Activated CD8-positive, alpha-beta T cell treated with anti-CD3 and anti-CD28 coated beads, Interleukin-2, amount 10 ng/mL, durations not matched to agents 7 days and 5 days (primary cell): ENCODE measurements around the gene CTNNA2. TPM values are rescaled to one million over a fixed set of nuclear protein-coding genes. Genes with fewer than 3 reads are reported as not detected.

Source experiments
- ATAC-seq: fragments of 150-1000 bp; cut with Tn5 transposase; one replicate; pipeline ENCODE4 v1.10.0; 2021; ENCODE audit warnings: moderate library complexity
- CTCF ChIA-PET: fragments of 350-600 bp; sonication (Branson Sonifier 250); formaldehyde crosslinking; loops from one replicate; lab custom pipeline; 2021; ENCODE audit warnings: antibody characterized with exemption; lab: Charles Lee
- POLR2A ChIA-PET: fragments of 350-600 bp; sonication (Branson Sonifier 250); formaldehyde crosslinking; loops from one replicate; lab custom pipeline; 2021; ENCODE audit warnings: antibody characterized with exemption; lab: Charles Lee
- DNase-seq: peaks from one replicate; pipeline ENCODE4 v3.0.0-alpha.2; 2020
- H3K27ac Mint-ChIP-seq: one replicate; pipeline ENCODE4 v1.8.0; 2021; ENCODE audit warnings: mild to moderate bottlenecking, mixed read lengths
- H3K27me3 Mint-ChIP-seq: one replicate; pipeline ENCODE4 v1.8.0; 2021; ENCODE audit warnings: low read depth, mixed read lengths
- H3K36me3 Mint-ChIP-seq: one replicate; pipeline ENCODE4 v1.8.0; 2021; ENCODE audit warnings: low read depth, mixed read lengths
- H3K4me1 Mint-ChIP-seq: one replicate; pipeline ENCODE4 v1.8.0; 2021; ENCODE audit warnings: low read depth, mixed read lengths
- H3K4me3 Mint-ChIP-seq: one replicate; pipeline ENCODE4 v1.8.0; 2021; ENCODE audit warnings: mild to moderate bottlenecking, mixed read lengths
- H3K9me3 Mint-ChIP-seq: one replicate; pipeline ENCODE4 v1.8.0; 2022; ENCODE audit warnings: mixed read lengths; ENCODE audit not compliant: insufficient read depth
- total RNA-seq, 2 experiments: library from RNA; stranded (reverse); gene quantifications; one replicate each; pipeline ENCODE4 v1.2.3, GENCODE V29; 2021

Gene CTNNA2
- total RNA-seq, 2 experiments from 2014 or later: not detected

DNA sequence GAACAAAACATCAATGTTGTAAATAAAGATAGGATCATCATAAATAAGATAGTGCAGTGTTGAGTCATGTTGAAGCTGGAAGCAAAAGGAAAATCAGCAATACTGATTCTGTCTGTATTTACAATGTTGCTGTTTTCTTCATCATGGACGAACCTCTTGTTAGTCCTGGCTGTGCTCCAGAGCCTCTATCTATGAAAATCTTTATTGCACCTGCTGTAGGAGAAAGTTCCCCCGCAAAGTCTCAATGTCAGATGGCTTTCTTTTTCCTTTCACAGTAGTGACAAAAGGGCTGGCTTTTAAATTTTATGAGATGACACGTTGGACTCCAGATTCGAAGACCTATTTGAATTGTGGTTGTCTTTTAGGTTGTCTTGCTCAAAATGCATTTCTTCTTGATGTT lies 890.2 kb downstream of the CTNNA2 start:
- no peak for DNase-seq
- ATAC-seq: no peak
- H3K27me3 Mint-ChIP-seq: no peaks in the 10 kb centered on the region
- H3K36me3 Mint-ChIP-seq: no peaks in the 10 kb centered on the region
- no peak overlapping the region for H3K4me3 Mint-ChIP-seq
- no peaks in the 10 kb centered on the region for H3K9me3 Mint-ChIP-seq
- no peaks in the 10 kb centered on the region for H3K4me1 Mint-ChIP-seq
- CTCF ChIA-PET: no interaction called here
- POLR2A ChIA-PET: no interaction called here
- H3K27ac Mint-ChIP-seq: no peak overlapping the region

DNA sequence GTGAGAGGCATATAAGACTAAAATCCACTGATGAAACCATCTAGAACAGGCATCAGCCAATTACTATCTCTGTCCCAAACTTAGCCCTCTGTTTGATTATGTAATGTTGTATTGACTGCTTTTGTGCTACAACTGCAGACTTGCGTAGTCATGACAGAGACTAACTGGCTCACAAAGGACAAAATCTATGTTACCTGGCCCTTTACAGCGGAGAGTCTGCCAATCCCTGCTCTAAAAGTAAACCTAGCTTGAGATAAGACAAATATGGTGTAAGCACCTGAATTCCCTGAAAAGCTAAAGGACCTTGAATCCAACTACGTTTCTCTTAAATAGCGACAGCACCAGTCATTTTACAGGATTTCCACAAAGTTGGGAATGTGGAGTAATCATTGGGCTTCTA lies 894.5 kb downstream of the CTNNA2 start:
- ChIA-PET POLR2A (no interaction called here), CTCF (no interaction called here)
- H3K9me3 Mint-ChIP-seq: no peaks in the 10 kb centered on the region
- no peaks in the 10 kb centered on the region for H3K27me3 Mint-ChIP-seq
- ATAC-seq (no peak), DNase-seq (no peak)
- no peaks in the 10 kb centered on the region for H3K4me1 Mint-ChIP-seq
- H3K27ac Mint-ChIP-seq: no peak overlapping the region
- no peaks in the 10 kb centered on the region for H3K36me3 Mint-ChIP-seq
- no peak overlapping the region for H3K4me3 Mint-ChIP-seq

DNA sequence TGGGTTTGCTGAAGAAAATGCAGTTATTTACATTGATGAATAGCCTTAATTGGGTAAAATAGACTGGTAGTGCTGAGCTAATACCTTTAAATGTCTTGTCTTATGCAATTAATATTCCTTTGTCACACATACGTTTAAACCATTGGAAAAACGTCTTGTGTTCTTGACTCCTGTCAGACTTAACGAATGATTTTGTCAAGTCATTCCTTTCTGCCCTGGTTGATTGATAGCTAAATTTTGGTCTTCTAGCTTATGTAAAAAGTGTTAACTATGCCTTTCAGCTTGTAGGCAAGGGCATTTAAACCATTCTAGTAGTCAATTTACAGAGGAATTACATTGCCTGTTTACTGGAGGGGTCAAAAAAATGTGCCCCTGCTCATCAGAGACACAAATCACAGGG lies 897.5 kb downstream of the CTNNA2 start:
- H3K27ac Mint-ChIP-seq: no peak overlapping the region
- H3K27me3 Mint-ChIP-seq: no peaks in the 10 kb centered on the region
- POLR2A ChIA-PET: no interaction called here
- no peak for ATAC-seq
- no peak overlapping the region for H3K4me3 Mint-ChIP-seq
- peaks cover 11% of the 10 kb centered on the region for H3K9me3 Mint-ChIP-seq
- H3K36me3 Mint-ChIP-seq: no peaks in the 10 kb centered on the region
- CTCF ChIA-PET: interaction anchor here (0.6 kb wide), 1 partner anchor 1596 kb away, joined by 3 read pairs; no protein-coding TSS in a partner anchor
- H3K4me1 Mint-ChIP-seq: no peaks in the 10 kb centered on the region
- no peak for DNase-seq

DNA sequence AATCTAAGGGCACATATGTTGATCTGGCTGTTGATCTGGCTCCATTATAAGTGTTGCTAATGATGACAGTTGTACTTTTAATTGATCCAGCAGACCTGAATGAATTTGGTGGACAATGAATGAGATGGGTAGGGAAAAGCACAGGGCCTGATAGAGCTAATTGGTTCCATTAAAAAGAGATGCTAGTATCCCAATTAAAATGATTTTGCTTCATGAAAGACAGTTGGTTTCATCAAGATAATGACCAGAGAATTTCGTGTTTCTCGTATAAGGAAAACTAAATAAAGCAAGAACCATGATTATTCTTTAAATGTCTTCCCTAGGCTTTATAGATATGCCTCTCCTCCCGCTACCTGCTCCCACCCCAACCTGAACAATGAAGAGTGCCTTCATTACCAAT lies 900.3 kb downstream of the CTNNA2 start:
- ATAC-seq (no peak), DNase-seq (no peak)
- CTCF ChIA-PET: no interaction called here
- POLR2A ChIA-PET: no interaction called here
- H3K36me3 Mint-ChIP-seq: no peaks in the 10 kb centered on the region
- H3K9me3 Mint-ChIP-seq: peaks cover 13% of the 10 kb centered on the region
- H3K27ac Mint-ChIP-seq: no peak overlapping the region
- H3K4me3 Mint-ChIP-seq: no peak overlapping the region
- no peaks in the 10 kb centered on the region for H3K4me1 Mint-ChIP-seq
- no peaks in the 10 kb centered on the region for H3K27me3 Mint-ChIP-seq

DNA sequence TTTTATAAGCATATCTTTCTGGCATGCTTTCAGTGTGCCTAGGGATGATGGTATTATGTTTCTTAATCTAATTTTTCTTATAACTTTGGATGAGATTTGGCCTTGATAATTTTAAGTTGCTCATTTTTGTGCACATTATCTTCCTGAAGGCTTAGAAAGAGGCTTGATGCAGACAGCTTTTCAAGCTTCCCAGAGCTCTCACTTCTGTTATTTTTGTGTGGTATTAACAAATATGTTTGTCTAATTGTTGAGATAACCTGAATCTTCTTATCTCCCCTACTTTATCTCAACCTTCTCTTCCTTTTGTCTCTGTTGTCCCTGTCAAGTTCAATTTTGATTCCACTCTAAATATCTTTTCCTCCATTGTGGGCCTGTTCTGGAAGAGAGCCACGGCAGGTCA lies 904.9 kb downstream of the CTNNA2 start:
- ChIA-PET POLR2A (no interaction called here), CTCF (no interaction called here)
- H3K27me3 Mint-ChIP-seq: no peaks in the 10 kb centered on the region
- no peak overlapping the region for H3K4me3 Mint-ChIP-seq
- DNase-seq (no peak), ATAC-seq (no peak)
- peaks cover 13% of the 10 kb centered on the region for H3K9me3 Mint-ChIP-seq
- H3K4me1 Mint-ChIP-seq: no peaks in the 10 kb centered on the region
- no peaks in the 10 kb centered on the region for H3K36me3 Mint-ChIP-seq
- H3K27ac Mint-ChIP-seq: no peak overlapping the region

DNA sequence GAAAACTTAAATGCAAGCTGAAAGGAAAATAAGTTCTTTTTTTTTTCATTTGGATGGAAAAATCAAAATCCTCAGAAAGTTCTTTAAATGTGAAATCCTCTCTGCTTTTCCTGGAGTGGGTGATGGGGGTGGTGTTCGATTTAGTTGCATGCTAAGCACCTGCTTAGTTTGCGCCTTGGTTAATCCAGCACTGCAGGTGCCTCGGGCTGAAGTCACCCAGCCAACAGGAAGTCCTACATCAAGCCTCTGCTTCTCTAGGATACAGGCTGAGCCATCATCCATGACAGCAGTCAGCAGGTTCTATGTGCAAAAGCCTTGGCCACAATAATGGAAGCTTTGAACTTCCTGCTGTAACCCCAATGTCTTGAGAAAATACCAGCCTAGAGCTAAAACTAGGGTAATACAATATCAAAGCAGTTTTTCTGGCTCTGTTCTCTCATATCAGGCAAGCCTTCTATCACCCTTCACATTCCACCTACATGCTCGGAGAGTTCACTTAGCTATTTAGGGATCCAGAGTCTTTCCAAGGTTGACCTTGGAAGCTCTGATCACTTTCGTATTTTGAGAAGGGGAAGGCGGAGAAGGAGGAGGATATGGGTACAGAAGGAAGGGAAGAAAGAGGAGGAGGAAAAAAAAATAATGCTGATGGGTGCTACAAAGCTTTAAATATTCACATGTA lies 907.8 kb downstream of the CTNNA2 start:
- DNase-seq (no peak), ATAC-seq (no peak)
- H3K36me3 Mint-ChIP-seq: no peaks in the 10 kb centered on the region
- ChIA-PET POLR2A (no interaction called here), CTCF (no interaction called here)
- no peaks in the 10 kb centered on the region for H3K9me3 Mint-ChIP-seq
- no peaks in the 10 kb centered on the region for H3K27me3 Mint-ChIP-seq
- H3K4me3 Mint-ChIP-seq: no peak overlapping the region
- no peak overlapping the region for H3K27ac Mint-ChIP-seq
- H3K4me1 Mint-ChIP-seq: no peaks in the 10 kb centered on the region

DNA sequence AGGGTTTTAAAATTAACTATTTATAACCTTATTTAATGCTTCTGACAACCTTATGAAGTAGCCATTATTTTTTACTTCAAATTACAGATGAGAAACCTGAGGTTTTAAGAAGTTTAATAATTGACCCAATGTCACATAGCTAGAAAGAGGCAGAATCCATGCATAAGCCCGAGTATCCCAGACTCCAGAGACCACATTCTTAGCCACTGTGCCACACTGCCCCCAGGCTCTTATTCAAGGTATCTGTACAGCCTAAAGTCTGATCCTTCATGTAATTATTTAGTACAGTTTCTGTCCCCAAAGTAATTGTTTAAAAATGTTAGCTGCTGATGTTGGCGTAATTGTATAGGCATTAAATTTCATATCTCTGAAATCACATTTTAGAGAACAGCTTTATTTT lies 916.4 kb downstream of the CTNNA2 start:
- ATAC-seq: no peak

DNA sequence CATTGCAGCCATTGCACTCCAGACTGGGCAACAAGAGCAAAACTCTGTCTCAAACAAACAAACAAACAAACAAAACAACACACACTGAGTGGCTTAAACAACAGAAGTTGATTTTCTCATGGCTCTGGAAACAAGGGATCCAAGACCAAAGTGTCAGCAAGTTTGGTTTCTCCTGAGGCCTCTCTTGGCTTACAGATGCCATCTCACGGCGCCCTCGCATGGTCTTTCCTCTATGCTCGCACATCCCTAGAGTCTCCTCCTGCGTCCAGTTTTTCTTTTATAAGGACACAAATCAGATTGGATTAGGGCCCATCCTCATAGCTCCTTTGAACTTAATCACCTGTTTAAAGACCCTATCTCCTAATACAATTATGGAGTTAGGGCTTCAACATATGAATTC lies 925.1 kb downstream of the CTNNA2 start:
- CTCF ChIA-PET: no interaction called here

More for the DNA sequence above, 916.4 kb downstream of the CTNNA2 start:
- ChIA-PET POLR2A (no interaction called here), CTCF (no interaction called here)
- Mint-ChIP-seq H3K9me3 (peaks cover 4% of the 10 kb centered on the region), H3K4me3 (no peak overlapping the region), H3K27me3 (no peaks in the 10 kb centered on the region), H3K4me1 (no peaks in the 10 kb centered on the region), H3K27ac (no peak overlapping the region), H3K36me3 (no peaks in the 10 kb centered on the region)
- DNase-seq: no peak

DNA sequence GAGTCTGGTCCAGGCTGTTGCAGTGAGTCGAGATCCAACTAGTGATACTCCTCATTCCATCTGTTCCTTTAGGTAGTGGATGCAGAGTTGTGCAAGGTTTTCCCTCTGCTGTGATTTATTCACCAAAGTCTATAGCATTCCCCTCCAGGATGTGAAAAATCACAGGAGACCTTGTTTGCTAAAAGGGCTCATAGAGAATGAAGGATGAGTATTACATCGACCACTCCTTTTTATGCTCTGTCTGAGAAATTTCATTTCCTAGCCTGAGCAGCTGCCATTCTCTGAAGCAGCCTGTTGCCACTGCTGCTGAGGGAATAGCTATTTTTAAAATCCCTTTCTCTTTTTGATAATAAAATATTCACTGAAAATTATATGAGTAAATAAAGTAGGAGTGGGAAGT lies 925.8 kb downstream of the CTNNA2 start:
- DNase-seq: no peak
- no peaks in the 10 kb centered on the region for H3K36me3 Mint-ChIP-seq
- ATAC-seq: no peak

More for the DNA sequence above, 925.1 kb downstream of the CTNNA2 start:
- Mint-ChIP-seq H3K27me3 (no peaks in the 10 kb centered on the region), H3K4me3 (no peak overlapping the region), H3K9me3 (peaks cover 3% of the 10 kb centered on the region), H3K36me3 (no peaks in the 10 kb centered on the region), H3K27ac (no peak overlapping the region), H3K4me1 (no peaks in the 10 kb centered on the region)
- POLR2A ChIA-PET: no interaction called here
- DNase-seq (no peak), ATAC-seq (no peak)

DNA sequence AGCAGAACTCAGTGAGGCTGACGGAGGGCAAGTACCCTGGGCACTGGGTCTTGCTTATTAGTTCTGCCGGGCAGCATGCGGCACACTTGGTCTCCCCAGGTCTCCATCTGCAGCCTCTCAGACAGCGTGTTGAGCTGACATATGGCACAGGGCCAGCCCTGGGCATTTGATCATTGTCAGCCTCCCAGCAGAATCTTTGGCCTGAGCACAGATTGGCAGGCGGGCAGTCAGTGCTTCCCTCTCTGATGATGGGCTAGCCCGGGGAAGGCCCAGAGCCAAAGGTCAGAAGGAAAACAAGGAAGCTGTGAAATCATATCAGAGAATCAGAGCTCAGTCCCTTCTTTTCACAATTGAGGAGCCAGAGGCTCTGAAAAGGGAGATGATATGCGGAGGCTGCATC lies 941.8 kb downstream of the CTNNA2 start:
- Mint-ChIP-seq H3K36me3 (no peaks in the 10 kb centered on the region), H3K4me1 (no peaks in the 10 kb centered on the region), H3K4me3 (no peak overlapping the region), H3K27ac (no peak overlapping the region), H3K9me3 (peaks cover 21% of the 10 kb centered on the region), H3K27me3 (no peaks in the 10 kb centered on the region)
- CTCF ChIA-PET: no interaction called here
- ATAC-seq (no peak), DNase-seq (no peak)
- POLR2A ChIA-PET: no interaction called here

More for the DNA sequence above, 925.8 kb downstream of the CTNNA2 start:
- no peaks in the 10 kb centered on the region for H3K4me1 Mint-ChIP-seq
- no peak overlapping the region for H3K4me3 Mint-ChIP-seq
- no peaks in the 10 kb centered on the region for H3K27me3 Mint-ChIP-seq
- H3K9me3 Mint-ChIP-seq: peaks cover 3% of the 10 kb centered on the region
- no peak overlapping the region for H3K27ac Mint-ChIP-seq
- CTCF ChIA-PET: no interaction called here
- POLR2A ChIA-PET: no interaction called here

DNA sequence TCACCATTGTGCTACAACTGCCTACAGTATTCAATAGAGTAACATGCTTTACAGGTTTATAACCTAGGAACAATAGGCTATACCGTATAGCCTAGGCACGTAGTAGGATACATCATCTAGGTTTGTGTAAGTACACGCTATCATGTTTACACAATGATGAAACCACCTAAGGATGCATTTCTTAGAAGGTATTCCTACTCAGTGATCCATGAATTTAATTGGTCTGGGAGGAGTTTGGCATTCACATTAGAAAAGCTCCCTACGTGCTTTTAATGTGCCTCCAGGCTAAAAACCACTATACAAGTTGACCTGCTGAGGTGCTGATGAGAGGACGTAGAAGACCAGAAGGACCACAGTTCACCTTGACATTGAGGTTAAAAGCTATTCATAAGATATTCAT lies 946.2 kb downstream of the CTNNA2 start:
- no peak for ATAC-seq
- no peak overlapping the region for H3K27ac Mint-ChIP-seq

DNA sequence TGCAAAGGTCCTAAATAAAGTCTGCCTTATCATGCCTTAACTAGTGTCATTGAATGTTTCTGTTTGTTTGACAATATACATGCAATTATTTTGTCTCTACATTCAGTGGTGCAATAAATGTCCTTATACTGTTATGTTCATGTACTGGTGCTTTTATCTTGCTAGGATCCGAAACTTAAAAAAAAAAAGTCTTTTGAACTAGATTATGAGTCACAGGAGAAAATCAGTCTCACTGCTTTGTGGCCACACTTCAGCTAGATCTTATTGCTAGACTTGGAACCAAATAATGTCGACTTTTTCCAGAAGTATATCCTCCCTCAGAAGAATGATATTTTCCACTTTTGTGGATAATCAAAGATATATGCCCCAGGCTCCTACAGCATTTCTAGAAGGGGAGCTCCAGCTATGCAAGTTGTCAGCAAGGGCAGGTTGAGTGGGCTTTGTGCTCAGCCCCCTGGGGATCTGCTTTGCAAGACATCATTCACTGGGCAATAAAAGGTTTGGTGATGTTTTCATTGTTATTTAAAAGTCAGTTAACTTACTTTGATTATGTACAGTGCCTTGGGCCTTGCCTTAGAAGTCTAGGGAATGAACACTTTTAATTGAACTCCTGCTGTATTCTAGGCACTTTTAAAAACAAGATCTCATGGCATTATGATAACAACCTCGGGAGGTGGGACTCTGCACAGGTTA lies 948.8 kb downstream of the CTNNA2 start:
- POLR2A ChIA-PET: no interaction called here
- ATAC-seq (no peak), DNase-seq (no peak)
- Mint-ChIP-seq H3K9me3 (peaks cover 9% of the 10 kb centered on the region), H3K27ac (no peak overlapping the region), H3K4me3 (no peak overlapping the region), H3K27me3 (no peaks in the 10 kb centered on the region), H3K4me1 (no peaks in the 10 kb centered on the region), H3K36me3 (no peaks in the 10 kb centered on the region)
- CTCF ChIA-PET: no interaction called here

More for the DNA sequence above, 946.2 kb downstream of the CTNNA2 start:
- H3K4me1 Mint-ChIP-seq: no peaks in the 10 kb centered on the region
- H3K36me3 Mint-ChIP-seq: no peaks in the 10 kb centered on the region
- H3K27me3 Mint-ChIP-seq: no peaks in the 10 kb centered on the region
- H3K4me3 Mint-ChIP-seq: no peak overlapping the region
- no peak for DNase-seq
- ChIA-PET CTCF (no interaction called here), POLR2A (no interaction called here)
- peaks cover 9% of the 10 kb centered on the region for H3K9me3 Mint-ChIP-seq
